Left ventricle myocardium inferior (tissue), 1 donor: ENCODE results near the gene PRKAR2A. TPM values are rescaled to one million over a fixed set of nuclear protein-coding genes. Genes with fewer than 3 reads are reported as not detected.

ENCODE experiments used
- DNase-seq: peaks from one replicate; pipeline ENCODE4 v3.0.0-alpha.2; 2020
- H3K27ac ChIP-seq: fragments of 200-600 bp; replicated peaks from 2 replicates; pipeline ENCODE4 v1.8.0; 2021
- H3K27me3 ChIP-seq: fragments of 200-600 bp; 2 replicates; pipeline ENCODE4 v1.8.0; 2021; ENCODE audit warnings: low read depth
- H3K36me3 ChIP-seq: fragments of 200-600 bp; 2 replicates; pipeline ENCODE4 v1.8.0; 2021
- H3K4me1 ChIP-seq: fragments of 200-600 bp; 2 replicates; pipeline ENCODE4 v1.8.0; 2021
- H3K4me3 ChIP-seq: fragments of 200-600 bp; 2 replicates; pipeline ENCODE4 v1.8.0; 2021; ENCODE audit warnings: mild to moderate bottlenecking, moderate library complexity
- H3K9me3 ChIP-seq: fragments of 200-600 bp; replicated peaks from 2 replicates; pipeline ENCODE4 v1.8.0; 2021
- intact Hi-C: fragments of 100-400 bp; cut with micrococcal nuclease; formaldehyde crosslinking; loops from one replicate; pipeline ENCODE4 v1.11.0; 2022
- total RNA-seq: library from RNA; stranded (reverse); fragmentation: NEBNext Ultra II Directional; extraction: Animal tissue kit (Norgen Biotek cat#: 25700); gene quantifications from one replicate; pipeline ENCODE4 v1.2.1, GENCODE V29; 2021
- TF ChIP-seq, protein P1 (sequence below): fragments of 200-600 bp; IDR thresholded peaks from 2 replicates; pipeline ENCODE4 v1.8.0; 2021; ENCODE audit warnings: antibody characterized with exemption, mild to moderate bottlenecking, borderline replicate concordance
- donor health status: DM: no; HTN: yes; CAD: no; lungs with severe emphysema.

PRKAR2A gene
- total RNA-seq, 1 donor from 2014 or later: 52.2 TPM

DNA sequence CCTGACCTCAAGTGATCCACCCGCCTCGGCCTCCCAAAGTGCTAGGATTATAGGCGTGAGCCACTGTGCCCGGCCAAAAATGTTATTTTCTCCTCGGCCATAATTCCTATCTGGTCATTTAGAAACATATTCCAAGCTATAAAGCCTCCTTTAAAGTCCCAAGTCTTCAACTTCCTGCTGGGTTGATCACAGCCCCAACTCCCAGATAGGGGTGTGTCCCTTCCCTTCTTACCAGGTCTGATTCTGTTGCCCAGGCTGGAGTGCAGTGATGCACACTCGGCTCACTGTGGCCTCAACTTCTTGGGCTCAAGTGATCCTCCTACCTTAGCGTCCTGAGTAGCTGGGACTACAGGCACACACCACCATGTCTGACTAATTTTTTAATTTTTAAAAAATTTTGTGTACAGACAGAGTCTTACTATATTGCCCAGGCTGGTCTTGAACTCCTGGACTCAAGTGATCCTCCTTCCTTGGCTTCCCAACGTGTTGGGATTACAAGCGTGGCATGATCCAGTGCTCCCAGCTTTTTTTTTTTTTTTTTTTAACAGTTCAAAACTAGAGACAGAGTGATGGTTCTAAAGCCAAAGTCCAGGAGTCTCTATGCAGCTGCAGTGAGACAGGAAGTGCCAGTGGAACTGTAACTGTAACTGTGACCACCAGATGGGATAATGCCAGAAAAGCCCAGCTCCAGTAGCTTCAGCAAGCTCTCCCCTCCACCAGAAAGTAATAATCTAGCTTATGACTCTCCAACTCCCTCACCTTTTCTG, 8.2 kb upstream of the PRKAR2A start:
- TF ChIP-seq, protein P1, sequence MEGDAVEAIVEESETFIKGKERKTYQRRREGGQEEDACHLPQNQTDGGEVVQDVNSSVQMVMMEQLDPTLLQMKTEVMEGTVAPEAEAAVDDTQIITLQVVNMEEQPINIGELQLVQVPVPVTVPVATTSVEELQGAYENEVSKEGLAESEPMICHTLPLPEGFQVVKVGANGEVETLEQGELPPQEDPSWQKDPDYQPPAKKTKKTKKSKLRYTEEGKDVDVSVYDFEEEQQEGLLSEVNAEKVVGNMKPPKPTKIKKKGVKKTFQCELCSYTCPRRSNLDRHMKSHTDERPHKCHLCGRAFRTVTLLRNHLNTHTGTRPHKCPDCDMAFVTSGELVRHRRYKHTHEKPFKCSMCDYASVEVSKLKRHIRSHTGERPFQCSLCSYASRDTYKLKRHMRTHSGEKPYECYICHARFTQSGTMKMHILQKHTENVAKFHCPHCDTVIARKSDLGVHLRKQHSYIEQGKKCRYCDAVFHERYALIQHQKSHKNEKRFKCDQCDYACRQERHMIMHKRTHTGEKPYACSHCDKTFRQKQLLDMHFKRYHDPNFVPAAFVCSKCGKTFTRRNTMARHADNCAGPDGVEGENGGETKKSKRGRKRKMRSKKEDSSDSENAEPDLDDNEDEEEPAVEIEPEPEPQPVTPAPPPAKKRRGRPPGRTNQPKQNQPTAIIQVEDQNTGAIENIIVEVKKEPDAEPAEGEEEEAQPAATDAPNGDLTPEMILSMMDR: no peak
- Histone ChIP-seq H3K27ac (no peak overlapping the region), H3K9me3 (no peaks in the 10 kb centered on the region), H3K4me3 (no peak overlapping the region), H3K27me3 (no peaks in the 10 kb centered on the region), H3K4me1 (peaks cover 6% of the 10 kb centered on the region), H3K36me3 (peaks cover 59% of the 10 kb centered on the region)
- DNase-seq: no peak
- intact Hi-C loops: no loop called here

DNA sequence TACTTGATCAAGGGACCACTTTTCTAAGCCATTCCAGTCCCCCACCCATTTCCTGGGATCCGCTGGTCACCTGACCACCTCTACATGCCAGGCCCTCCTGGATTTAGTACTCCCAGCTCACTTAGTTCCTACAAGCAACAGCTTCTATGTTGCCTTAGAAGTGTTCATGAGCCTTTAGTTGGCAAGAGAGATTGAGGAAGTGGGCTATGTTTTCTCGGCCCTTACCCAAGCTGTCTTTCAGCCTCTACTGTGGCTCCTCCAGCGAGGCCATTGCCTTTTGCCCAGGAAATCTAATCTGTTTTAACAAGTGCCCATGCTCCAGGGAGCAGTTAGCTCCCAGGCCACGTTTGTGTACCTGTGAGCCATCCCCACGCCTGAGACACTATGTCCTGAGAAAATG, 4.5 kb upstream of the PRKAR2A start:
- no peak for DNase-seq

DNA sequence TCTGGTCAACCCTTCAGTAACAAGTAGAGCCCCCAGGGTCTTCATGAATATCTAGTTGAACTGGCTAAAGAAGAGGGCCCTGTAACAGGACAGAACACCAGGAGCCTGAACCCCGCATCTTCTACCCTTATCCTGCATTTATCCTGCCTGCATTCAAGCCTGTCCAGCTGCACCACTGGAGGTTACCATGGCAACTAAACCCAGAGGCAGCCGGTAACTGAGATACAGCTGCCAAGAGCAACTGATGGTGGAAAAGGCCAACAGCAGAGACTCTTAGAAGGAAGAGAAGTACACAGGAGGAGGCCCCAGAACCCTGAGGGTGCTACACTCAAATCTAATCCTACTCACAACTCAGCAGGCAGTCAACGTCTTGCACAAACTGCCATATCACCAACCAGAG, 3.7 kb upstream of the PRKAR2A start:
- Histone ChIP-seq H3K9me3 (no peaks in the 10 kb centered on the region), H3K4me1 (peaks cover 25% of the 10 kb centered on the region), H3K4me3 (no peak overlapping the region), H3K27me3 (no peaks in the 10 kb centered on the region), H3K27ac (no peak overlapping the region), H3K36me3 (peaks cover 14% of the 10 kb centered on the region)
- intact Hi-C loops: no loop called here
- DNase-seq: no peak
- TF ChIP-seq, protein P1: no peak

More for the DNA sequence above, 4.5 kb upstream of the PRKAR2A start:
- Histone ChIP-seq H3K4me1 (peaks cover 19% of the 10 kb centered on the region), H3K36me3 (peaks cover 21% of the 10 kb centered on the region), H3K27me3 (no peaks in the 10 kb centered on the region), H3K4me3 (no peak overlapping the region), H3K9me3 (no peaks in the 10 kb centered on the region), H3K27ac (no peak overlapping the region)
- intact Hi-C loops: no loop called here
- TF ChIP-seq, protein P1: no peak

DNA sequence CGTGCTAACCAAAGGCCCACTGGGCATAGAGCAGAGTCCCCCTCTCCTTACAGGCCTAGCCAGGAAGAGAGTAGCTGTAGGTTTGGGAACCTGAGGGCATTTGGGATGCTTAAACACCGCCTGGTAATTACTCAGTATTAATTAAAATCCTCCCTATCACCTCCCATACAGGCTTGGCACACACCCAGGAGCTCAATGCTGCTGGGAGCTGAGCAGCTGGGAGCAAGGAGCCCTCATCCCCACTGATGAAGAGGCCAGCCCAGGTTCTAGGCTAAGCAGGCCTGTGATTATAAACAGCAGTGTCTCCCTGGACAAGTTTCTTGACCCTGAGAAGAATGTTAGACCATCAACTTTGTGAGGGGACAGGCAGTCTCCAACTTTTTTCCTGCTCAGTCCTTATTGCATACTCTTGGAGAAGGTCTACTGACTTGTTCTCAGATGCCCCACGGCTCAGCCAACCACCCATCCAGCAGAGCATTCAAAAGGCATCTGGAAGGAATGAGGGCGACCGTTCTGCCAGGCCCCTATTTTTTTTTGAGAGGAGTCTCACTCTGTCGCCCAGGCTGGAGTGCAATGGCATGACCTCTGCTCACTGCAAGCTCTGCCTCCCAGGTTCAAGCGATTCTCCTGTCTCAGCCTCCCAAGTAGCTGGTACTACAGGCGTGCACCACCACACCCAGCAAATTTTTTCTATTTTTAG, 1.3 kb upstream of the PRKAR2A start:
- Histone ChIP-seq H3K9me3 (no peaks in the 10 kb centered on the region), H3K27me3 (no peaks in the 10 kb centered on the region), H3K4me1 (peaks cover 40% of the 10 kb centered on the region), H3K27ac (no peak overlapping the region), H3K36me3 (peaks cover 3% of the 10 kb centered on the region), H3K4me3 (no peak overlapping the region)
- intact Hi-C loops: no loop called here
- no peak for DNase-seq
- TF ChIP-seq, protein P1: no peak

DNA sequence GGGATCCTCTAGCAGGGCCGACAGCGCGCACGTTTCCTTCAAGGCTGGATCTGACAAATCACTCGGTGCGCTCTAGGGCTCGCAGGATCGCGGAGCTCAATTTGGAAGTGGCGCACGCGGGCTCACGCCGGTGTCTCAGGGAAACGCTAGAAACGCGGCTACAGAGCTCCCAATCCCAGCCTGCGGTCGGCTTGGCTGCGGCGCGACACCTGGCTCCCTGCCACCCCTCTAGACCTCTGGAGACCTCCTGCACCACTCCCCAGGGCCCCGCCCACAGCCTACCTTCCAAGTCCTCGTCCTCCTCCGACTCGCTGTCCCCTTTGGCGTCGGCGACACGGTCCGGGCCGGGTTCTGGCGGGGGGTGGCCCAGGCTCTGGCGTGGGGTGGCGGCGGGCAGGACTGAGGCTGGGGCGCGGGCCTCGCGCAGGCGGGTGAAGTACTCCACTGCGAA, 596 bp downstream of the PRKAR2A start:
- intact Hi-C loops: no loop called here
- peak; percentile 87 for DNase-seq

More for the DNA sequence above, 596 bp downstream of the PRKAR2A start:
- Histone ChIP-seq H3K27ac (peak overlapping the region; percentile 100), H3K4me1 (peaks cover 35% of the 10 kb centered on the region), H3K27me3 (no peaks in the 10 kb centered on the region), H3K9me3 (no peaks in the 10 kb centered on the region), H3K4me3 (peak overlapping the region; percentile 99), H3K36me3 (no peaks in the 10 kb centered on the region)
- TF ChIP-seq, protein P1: no peak
